Measurements from ENCODE around the gene PCNX1. TPM values are rescaled to one million over a fixed set of nuclear protein-coding genes. Genes with fewer than 3 reads are reported as not detected.

PCNX1 gene
- total and polyA plus RNA-seq, 12 donors: 11.3 to 196 (median 106) TPM

DNA sequence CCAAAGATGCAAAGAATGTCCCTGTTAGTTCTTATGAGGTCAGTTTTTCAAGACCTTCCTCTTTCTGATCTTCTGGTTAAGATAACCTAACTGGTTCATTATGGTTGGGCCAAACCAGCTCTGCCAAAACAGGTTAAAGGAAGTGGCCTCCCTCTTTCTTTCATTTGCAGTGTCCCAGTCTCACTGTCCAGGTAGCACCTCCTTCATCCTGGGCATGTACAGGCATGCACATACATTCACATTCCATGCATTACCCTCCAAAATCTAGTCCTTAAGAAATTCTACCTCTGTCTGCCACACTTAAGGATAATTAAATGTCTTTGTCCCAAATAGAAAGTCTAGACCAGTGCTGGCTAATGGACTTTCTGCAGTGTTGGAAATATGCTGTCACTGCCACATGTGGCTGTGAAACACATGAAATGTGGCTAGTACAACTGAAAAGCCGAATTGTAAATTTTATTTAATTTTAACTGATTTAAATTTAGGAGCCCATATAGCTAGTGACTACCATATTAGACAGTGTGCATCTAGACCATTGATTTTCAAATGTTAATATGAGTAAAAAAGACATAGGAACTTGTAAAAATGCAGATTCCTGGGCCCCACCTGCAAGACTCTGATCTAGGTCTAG lies 169.3 kb downstream of the PCNX1 start:
- no peak for DNase-seq
- Histone ChIP-seq H3K27me3 (no peaks in the 10 kb centered on the region), H3K27ac (no peak overlapping the region), H3K9me3 (replicated peaks in 1 of 3) (peaks cover 0 to 12% (median 0%) of the 10 kb centered on the region in 3 donors), H3K4me1 (replicated peaks in 1 of 2) (no peaks in the 10 kb centered on the region), H3K4me3 (no peak overlapping the region), H3K36me3 (replicated peaks in 1 of 2) (peaks cover 0 to 59% of the 10 kb centered on the region in 2 donors)
- WGBS, 4 donors: 96 to 100% (median 100%) methylated on average over 1 of the region's 1 CpG
- intact Hi-C loops (cut with DNase I): no loop called here
- no peak for TF ChIP-seq POLR2A (IDR thresholded peaks at IDR 0.05)
- TF ChIP-seq, protein P1, sequence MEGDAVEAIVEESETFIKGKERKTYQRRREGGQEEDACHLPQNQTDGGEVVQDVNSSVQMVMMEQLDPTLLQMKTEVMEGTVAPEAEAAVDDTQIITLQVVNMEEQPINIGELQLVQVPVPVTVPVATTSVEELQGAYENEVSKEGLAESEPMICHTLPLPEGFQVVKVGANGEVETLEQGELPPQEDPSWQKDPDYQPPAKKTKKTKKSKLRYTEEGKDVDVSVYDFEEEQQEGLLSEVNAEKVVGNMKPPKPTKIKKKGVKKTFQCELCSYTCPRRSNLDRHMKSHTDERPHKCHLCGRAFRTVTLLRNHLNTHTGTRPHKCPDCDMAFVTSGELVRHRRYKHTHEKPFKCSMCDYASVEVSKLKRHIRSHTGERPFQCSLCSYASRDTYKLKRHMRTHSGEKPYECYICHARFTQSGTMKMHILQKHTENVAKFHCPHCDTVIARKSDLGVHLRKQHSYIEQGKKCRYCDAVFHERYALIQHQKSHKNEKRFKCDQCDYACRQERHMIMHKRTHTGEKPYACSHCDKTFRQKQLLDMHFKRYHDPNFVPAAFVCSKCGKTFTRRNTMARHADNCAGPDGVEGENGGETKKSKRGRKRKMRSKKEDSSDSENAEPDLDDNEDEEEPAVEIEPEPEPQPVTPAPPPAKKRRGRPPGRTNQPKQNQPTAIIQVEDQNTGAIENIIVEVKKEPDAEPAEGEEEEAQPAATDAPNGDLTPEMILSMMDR (IDR thresholded peaks at IDR 0.05): no peak

DNA sequence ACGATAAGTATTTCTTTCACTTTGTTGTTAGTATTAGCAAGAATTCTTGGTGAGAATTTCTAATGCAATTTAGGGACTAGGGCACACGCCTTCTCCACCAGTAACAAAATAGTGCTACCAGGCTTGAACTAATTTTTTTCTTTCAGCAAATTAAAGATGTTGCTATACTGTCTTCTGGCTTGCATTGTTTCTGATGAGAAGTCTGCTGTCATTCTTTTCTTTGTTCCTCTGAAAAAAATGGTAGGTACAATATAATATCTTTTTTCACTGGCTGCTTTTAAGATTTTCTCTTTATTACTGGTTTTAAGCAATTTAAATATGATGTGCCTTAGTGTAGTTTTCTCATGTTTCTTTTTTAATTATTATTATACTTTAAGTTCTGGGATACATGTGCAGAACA lies 171.2 kb downstream of the PCNX1 start:
- no peak for DNase-seq
- no peaks in the 10 kb centered on the region for H3K27me3 ChIP-seq
- H3K4me3 ChIP-seq: no peak overlapping the region
- no peak overlapping the region for H3K27ac ChIP-seq
- WGBS, 4 donors: 98 to 100% (median 99%) methylated on average over 2 of the region's 2 CpGs
- no peak for TF ChIP-seq POLR2A (IDR thresholded peaks at IDR 0.05)
- TF ChIP-seq, protein P1 (IDR thresholded peaks at IDR 0.05): no peak
- intact Hi-C loops (cut with DNase I): no loop called here
- H3K36me3 ChIP-seq (replicated peaks in 1 of 2): peaks cover 0 to 52% of the 10 kb centered on the region in 2 donors
- H3K4me1 ChIP-seq (replicated peaks in 1 of 2): no peaks in the 10 kb centered on the region
- H3K9me3 ChIP-seq (replicated peaks in 1 of 3): peaks cover 0 to 12% (median 0%) of the 10 kb centered on the region in 3 donors

DNA sequence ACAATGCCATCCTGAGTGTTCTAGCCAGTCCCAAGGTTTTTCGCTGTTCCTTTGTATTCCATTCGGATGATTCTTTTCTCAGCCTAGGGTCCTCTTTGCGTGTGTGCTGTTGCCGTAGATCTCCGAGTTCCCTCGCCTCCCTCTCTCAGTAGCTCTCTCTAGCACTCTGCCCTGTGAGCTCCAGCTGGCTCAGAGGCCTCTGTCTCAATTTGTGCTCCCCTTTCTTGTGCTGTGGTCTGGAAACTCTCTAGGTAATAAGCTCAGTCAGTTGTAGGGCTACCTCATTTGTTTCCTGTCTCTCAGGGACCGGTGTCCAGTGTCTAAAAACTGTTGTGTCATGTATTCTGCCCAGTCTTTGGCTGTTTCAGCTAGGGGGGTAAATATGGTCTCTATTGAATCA lies 179.3 kb downstream of the PCNX1 start:
- Histone ChIP-seq H3K27ac (no peak overlapping the region), H3K9me3 (replicated peaks in 1 of 3) (no peaks in the 10 kb centered on the region), H3K36me3 (replicated peaks in 1 of 2) (peaks cover 0 to 51% of the 10 kb centered on the region in 2 donors), H3K4me3 (no peak overlapping the region), H3K4me1 (replicated peaks in 1 of 2) (no peaks in the 10 kb centered on the region), H3K27me3 (no peaks in the 10 kb centered on the region)
- WGBS, 4 donors: 92 to 98% (median 95%) methylated on average over 7 of the region's 7 CpGs
- intact Hi-C loops (cut with DNase I): no loop called here
- TF ChIP-seq POLR2A (IDR thresholded peaks at IDR 0.05): no peak
- TF ChIP-seq, protein P1 (IDR thresholded peaks at IDR 0.05): no peak
- no peak for DNase-seq

DNA sequence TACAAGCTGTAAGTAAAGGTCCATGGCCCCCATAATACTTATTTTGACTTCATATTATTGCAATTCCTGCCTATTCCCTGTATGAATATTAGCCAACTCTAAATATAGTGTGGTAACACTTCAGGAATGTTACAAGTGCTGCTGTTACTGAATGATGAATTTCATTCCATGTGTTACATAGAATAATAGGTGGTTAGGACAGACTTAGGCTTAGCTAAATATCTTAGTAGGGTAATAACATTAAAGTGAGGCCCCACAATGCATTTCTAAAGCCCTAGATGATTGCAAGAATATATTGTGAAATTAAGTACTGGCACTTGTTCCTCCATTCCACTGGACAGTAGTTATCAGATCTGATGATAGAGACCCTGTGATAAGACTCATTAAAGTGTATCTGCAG lies 182.7 kb downstream of the PCNX1 start:
- TF ChIP-seq, protein P1 (IDR thresholded peaks at IDR 0.05): no peak
- no peak for TF ChIP-seq POLR2A (IDR thresholded peaks at IDR 0.05)
- H3K4me3 ChIP-seq: no peak overlapping the region
- intact Hi-C loops (cut with DNase I): no loop called here
- no peaks in the 10 kb centered on the region for H3K9me3 ChIP-seq (replicated peaks in 1 of 3)
- no peak for DNase-seq
- H3K36me3 ChIP-seq (replicated peaks in 1 of 2): peaks cover 0 to 44% of the 10 kb centered on the region in 2 donors
- H3K27ac ChIP-seq: no peak overlapping the region
- no peaks in the 10 kb centered on the region for H3K4me1 ChIP-seq (replicated peaks in 1 of 2)
- H3K27me3 ChIP-seq: no peaks in the 10 kb centered on the region

Data from adrenal gland (tissue), 12 donors.